Bronchial epithelial cell (primary cell): Measurements from ENCODE around the gene ZNF219. TPM values are rescaled to one million over a fixed set of nuclear protein-coding genes. Genes with fewer than 3 reads are reported as not detected.

Source experiments
- DNase-seq: peaks from one replicate; pipeline ENCODE4 v3.0.0-alpha.2; 2010; ENCODE audit warnings: low read depth
- FAIRE-seq: peaks from 2 replicates; lab custom pipeline; 2011; peaks lifted over from hg19 to GRCh38; lab: Jason Lieb, UNC
- H3K27me3 ChIP-seq: 2 replicates; pipeline ENCODE4 v1.5.1; 2011; ENCODE audit warnings: low read length; ENCODE audit not compliant: control insufficient read depth, insufficient read depth
- H3K36me3 ChIP-seq: 2 replicates; pipeline ENCODE4 v1.5.1; 2011; ENCODE audit warnings: low read length; ENCODE audit not compliant: control insufficient read depth, insufficient read depth
- H3K4me3 ChIP-seq: 2 replicates; pipeline ENCODE4 v1.5.1; 2011; ENCODE audit warnings: mild to moderate bottlenecking, low read depth, low read length, control low read depth
- total RNA-seq: library from RNA; depleted of rRNA; stranded (reverse); fragments of >200 nt; gene quantifications from 2 replicates; pipeline ENCODE4 v1.2.1, GENCODE V29; 2014
- TF ChIP-seq, protein P1 (sequence below): IDR thresholded peaks from 2 replicates; pipeline ENCODE4 v1.5.1; 2011; ENCODE audit warnings: mild to moderate bottlenecking, moderate library complexity, low read length, control low read depth, inconsistent platforms; ENCODE audit not compliant: insufficient read depth, severe bottlenecking

Gene ZNF219
- total RNA-seq, 1 donor from 2014 or later: 8.2 TPM

DNA sequence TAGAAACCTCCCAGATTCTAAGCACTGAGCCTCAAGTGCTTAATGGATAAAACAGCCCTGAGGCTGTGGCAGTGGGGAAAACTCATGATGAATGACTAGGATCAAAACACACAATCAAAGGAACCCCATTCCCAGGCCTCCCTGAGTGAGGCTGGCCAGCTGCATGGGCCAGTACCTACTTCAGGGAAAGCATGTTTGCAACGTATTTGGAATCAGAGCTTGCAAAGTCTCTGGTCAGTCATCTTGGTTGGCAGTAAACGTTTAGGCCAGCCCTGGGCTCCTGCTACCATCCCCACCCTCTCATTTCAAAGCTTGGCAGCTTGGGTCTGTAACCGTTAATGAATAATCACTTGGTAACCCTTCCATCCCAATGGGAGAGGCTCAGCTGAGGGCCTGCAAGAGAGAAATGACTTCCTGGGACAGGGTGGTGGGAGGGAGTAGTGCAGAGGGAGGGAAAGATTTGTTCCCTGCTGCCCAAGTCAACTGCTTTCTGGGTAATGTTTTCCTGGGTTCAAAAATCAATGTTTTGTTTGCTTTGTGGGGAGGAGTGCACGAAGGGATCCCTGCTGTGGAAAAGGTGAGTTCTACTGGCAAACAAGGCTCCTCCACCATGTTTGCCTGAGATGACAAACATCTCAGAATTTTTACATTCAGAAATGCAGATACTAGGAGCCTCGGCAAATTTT, 42.9 kb downstream of the ZNF219 start:
- H3K4me3 ChIP-seq: no peak overlapping the region
- DNase-seq (no peak), FAIRE-seq (no peak)
- TF ChIP-seq, protein P1, sequence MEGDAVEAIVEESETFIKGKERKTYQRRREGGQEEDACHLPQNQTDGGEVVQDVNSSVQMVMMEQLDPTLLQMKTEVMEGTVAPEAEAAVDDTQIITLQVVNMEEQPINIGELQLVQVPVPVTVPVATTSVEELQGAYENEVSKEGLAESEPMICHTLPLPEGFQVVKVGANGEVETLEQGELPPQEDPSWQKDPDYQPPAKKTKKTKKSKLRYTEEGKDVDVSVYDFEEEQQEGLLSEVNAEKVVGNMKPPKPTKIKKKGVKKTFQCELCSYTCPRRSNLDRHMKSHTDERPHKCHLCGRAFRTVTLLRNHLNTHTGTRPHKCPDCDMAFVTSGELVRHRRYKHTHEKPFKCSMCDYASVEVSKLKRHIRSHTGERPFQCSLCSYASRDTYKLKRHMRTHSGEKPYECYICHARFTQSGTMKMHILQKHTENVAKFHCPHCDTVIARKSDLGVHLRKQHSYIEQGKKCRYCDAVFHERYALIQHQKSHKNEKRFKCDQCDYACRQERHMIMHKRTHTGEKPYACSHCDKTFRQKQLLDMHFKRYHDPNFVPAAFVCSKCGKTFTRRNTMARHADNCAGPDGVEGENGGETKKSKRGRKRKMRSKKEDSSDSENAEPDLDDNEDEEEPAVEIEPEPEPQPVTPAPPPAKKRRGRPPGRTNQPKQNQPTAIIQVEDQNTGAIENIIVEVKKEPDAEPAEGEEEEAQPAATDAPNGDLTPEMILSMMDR: no peak
- H3K36me3 ChIP-seq: no peaks in the 10 kb centered on the region
- H3K27me3 ChIP-seq: no peaks in the 10 kb centered on the region

GRCh38 chr14:21054768-21055145, 43.7 kb downstream of the ZNF219 start:
- Histone ChIP-seq H3K27me3 (no peaks in the 10 kb centered on the region), H3K4me3 (no peak overlapping the region), H3K36me3 (no peaks in the 10 kb centered on the region)
- DNase-seq: no peak
- no peak for FAIRE-seq
- TF ChIP-seq, protein P1: no peak

- Histone ChIP-seq H3K27me3 (no peaks in the 10 kb centered on the region), H3K4me3 (no peak overlapping the region), H3K36me3 (no peaks in the 10 kb centered on the region)
- no peak for FAIRE-seq
- TF ChIP-seq, protein P1: no peak
- DNase-seq: no peak
Measured at GRCh38 chr14:21054123-21054767, 44.2 kb downstream of the ZNF219 start.

DNA sequence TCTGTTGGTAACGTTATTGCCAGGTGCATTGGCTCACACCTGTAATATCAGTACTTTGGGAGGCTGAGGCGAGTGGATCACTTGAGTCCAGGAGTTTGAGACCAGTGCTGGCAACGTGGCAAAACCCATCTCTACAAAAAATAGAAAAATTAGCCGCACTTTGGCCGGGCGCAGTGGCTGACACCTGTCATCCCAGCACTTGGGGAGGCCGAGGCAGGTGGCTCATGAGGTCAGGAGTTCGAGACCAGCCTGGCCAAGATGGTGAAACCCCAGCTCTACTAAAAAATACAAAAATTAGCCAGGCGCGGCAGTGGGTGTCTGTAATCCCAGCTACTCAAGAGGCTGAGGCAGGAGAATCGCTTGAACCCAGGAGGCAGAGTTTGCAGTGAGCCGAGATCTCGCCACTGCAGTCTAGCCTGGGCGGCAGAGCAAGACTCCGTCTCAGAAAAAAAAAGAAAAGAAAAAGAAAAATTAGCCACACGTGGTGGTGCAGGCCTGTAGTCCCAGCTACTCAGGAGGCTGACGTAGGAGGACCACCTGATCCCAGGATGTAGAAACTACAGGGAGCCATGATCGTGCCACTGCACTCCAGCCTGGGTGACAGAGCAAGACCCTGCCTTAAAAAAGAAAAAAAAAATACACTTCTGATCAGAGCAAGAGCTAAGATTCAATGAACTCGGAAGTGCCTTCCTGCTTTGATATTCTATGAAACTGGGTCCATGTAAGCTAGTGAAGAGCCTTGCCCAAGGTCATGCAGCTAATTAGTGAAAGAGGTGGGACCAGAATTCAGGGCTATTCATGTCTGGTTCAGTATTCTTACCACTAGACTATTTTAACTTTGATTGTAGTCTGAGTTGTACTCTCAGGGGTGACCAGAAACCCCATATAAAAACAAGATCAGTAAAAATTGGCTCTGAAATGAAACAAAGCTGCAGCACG, 45.0 kb downstream of the ZNF219 start:
- Histone ChIP-seq H3K27me3 (no peaks in the 10 kb centered on the region), H3K36me3 (no peaks in the 10 kb centered on the region), H3K4me3 (no peak overlapping the region)
- FAIRE-seq (no peak), DNase-seq (no peak)
- TF ChIP-seq, protein P1: no peak

- Histone ChIP-seq H3K36me3 (no peaks in the 10 kb centered on the region), H3K27me3 (no peaks in the 10 kb centered on the region), H3K4me3 (no peak overlapping the region)
- FAIRE-seq (no peak), DNase-seq (no peak)
- TF ChIP-seq, protein P1: no peak
Measured at GRCh38 chr14:21050597-21050996, 47.9 kb downstream of the ZNF219 start.
